ENCODE measurements around the gene HMCN1.

Gene HMCN1

GRCh38 chr1:185804608-185805007 lies 70.4 kb downstream of the HMCN1 start:
- no peak for DNase-seq (ENCODE audit: low spot score)

DNA sequence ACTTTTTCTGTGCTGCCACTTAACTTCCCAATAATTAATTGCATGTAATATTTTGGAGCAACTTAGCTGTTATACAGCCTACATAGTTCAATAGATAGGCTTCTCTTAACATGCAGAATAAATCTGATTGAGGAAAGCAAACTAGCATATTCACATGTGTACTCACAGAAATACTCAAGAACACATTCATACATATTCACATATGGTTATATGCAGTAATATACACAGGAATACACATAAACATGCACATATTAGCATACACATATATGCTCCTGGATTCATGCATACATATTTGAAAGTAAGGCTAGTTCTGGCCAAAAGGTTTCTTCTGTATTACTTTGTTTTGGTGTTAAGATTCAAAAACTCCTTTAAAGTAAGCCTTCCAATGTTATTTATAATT lies 73.1 kb downstream of the HMCN1 start:
- DNase-seq (ENCODE audit: low spot score), result no peak

DNA sequence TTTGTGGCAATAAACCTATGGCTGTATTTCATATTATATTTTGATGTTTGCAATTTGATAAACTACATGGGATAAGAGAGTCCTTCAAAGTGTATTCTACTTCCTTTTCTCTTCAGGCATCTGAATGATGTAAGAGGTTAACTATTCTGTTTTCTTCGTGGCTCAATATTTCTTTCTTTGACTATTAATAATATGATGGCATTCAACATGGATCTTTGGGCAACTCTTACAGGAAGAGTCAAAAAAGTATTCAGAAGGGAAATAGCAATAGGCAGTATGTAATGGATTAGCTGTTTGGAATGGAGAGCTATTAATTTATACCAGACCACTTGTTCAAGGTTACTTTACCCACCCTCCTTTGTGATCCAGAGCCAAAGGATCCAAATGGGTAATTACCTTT lies 74.4 kb downstream of the HMCN1 start:
- DNase-seq (ENCODE audit: low spot score), result no peak

- DNase-seq (ENCODE audit: low spot score), result no peak
Observed at GRCh38 chr1:185811073-185811709, 77.0 kb downstream of the HMCN1 start.

- DNase-seq (ENCODE audit: low spot score), result no peak
Observed at GRCh38 chr1:185812934-185813333, 78.7 kb downstream of the HMCN1 start.

DNA sequence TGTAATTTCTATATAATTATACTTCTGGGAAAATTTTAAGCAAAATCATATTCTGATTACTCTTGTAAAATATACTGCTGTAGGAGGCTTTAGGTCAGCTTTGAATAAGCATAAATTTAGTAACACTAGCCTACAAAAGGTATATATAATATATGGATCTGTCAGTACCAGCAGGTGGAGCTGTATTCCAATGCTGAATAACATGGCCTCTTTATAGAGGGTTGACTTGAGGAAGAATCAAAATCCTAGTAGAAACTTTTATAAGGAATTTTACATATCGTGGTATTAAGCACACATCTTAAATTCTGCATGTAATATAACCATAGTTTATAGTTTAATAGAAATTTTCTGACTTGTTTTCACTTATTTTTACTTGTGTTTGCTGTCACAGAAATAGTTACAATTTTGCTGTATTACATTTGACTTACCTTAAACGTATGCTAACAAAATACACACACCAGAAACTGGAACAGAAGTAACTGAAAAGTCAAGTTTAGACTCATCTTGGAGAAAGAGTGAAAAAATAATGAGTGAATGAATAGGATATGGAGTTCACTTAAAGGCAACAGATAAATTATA lies 79.3 kb downstream of the HMCN1 start:
- peak; percentile 14 for DNase-seq (ENCODE audit: low spot score)

DNA sequence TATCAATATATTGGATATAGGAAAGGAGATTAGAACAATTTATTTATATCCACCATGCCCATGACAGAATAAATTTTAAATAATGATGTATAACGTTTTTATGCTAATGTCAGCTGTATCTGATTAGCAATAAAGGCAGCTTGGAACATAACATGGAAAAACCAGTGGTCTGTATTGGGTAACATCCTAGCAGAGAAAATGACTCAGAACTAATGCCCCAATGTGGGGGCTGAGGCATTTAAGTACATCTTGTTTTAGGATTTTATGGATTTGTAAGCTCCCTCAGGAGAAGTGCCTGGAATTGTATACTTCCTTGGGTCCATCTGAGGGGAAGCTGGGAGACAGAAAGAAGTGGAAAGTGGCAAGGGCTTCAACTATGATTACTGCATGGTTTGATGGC lies 82.3 kb downstream of the HMCN1 start:
- no peak for DNase-seq (ENCODE audit: low spot score)

GRCh38 chr1:185819798-185820197 lies 85.6 kb downstream of the HMCN1 start:
- no peak for DNase-seq (ENCODE audit: low spot score)

DNA sequence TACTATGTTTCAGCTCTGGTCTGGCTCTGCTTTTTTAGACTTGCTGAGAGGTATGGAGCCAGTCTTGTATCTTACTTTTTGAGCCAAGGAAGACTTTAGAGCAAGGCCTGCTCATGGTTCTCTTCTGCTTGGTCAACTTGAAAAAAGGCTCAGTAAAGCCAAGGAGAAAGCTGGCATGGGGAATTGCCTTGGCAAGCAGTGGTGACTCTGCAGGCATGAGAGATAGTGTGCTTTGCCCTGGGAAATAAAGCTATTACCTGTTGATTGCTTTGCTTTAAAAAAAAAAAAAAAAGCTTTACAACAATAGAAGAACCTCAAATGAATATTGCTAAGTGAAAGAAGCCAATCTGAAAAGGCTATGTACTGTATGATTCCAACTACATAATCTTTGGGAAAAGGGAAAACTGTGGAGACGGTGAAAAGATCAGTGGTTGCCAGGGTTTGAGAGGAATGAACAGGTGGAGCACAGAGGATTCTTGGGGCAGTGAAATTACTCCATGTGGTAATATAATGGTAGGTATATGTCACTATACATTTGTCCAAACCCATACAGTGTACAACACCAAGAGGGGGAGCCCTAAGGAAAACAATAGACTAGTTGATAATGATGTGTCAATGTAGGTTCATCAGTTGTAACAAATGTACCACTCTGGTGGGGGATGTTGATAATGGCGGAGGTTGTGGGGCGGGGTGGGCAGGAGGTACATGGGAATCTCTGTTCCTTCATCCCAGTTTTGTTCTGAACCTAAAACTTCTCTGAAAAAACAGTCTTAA lies 87.6 kb downstream of the HMCN1 start:
- DNase-seq (ENCODE audit: low spot score), result no peak

DNA sequence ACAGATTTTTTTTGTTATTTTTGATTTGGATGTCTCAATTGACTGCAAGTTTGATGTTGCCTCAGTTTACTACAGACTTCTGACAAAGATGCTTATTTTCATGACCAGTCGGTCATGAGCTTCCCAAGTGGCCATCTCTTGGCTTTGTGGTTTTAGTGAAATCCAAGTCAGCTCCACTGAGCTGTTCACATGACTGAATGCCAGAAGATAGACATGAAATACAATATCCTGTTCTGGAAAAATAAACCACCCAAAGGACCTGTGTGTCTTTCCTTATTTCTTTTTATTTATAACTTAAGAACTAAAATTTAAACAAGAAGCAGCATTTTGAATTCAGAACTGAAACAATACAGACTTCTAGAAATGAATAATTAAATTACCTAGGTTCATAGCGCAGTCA lies 89.3 kb downstream of the HMCN1 start:
- no peak for DNase-seq (ENCODE audit: low spot score)

DNA sequence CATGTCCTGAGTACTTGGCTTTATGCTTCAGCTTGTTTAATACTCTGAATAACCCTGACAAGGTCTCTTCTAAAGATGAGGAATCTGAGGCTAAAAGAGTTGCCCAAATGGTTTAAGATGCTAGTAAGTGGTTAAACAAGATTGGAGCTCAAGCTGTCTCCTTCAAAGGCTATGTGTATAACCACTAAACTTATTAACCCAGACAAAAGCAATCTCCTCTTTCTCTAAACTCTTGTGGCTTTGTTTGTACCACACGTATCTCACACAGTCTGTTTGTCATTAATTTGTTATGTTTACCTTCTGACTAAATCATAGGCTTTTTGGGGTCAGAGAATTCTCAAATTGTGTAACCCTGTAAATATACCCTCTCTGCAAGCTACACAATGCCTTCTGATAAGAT lies 89.9 kb downstream of the HMCN1 start:
- DNase-seq (ENCODE audit: low spot score), result no peak

GRCh38 chr1:185825556-185825955 lies 91.4 kb downstream of the HMCN1 start:
- DNase-seq (ENCODE audit: low spot score), result no peak

DNA sequence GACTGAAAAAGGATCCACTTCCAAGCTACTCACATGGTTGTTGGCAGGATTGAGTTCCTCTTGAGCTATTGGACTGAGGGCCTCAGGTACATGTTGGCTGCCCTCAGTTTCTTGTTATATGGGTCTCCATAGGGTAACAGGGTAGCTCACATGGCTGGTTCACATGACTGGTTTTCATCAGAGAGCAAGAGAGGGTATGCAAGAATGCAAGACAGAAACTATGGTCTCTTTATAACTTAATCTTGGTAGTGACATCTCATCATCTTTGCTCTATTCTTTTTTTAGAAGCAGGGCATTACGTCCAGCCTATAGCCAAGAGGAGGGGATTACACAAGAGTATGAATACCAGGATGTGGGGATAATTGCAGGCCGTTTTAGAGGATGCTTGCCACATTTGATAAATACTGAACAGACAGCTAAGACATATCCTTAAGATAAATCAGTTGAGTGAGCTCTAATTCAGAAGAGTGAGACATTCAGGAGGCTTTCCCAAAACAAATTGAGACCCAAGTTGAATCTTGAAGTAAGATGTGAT lies 100.2 kb downstream of the HMCN1 start:
- DNase-seq (ENCODE audit: low spot score), result no peak

DNA sequence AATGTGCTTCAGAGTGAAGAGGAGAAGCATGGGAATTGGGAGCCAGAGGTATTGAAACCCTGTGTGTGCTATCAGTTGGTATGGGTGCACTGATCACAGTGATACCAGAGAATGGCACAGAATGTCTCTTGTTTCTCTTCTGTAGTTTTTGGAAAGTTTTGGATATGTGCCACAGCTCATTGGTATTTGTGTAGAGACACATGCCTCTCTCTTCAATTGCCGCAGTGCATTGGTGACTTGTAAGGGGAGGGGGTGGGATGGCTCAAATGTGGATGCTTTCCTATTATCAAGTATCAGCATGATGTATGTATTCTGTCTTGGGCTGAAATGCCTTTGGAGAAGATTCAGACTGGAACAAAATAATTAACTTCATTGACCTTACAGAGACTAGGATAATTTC lies 101.0 kb downstream of the HMCN1 start:
- DNase-seq (ENCODE audit: low spot score), result no peak

GRCh38 chr1:185837711-185838110 lies 103.5 kb downstream of the HMCN1 start:
- DNase-seq (ENCODE audit: low spot score), result peak; percentile 2

- DNase-seq (ENCODE audit: low spot score), result no peak
Observed at GRCh38 chr1:185838111-185838510, 103.9 kb downstream of the HMCN1 start.

DNA sequence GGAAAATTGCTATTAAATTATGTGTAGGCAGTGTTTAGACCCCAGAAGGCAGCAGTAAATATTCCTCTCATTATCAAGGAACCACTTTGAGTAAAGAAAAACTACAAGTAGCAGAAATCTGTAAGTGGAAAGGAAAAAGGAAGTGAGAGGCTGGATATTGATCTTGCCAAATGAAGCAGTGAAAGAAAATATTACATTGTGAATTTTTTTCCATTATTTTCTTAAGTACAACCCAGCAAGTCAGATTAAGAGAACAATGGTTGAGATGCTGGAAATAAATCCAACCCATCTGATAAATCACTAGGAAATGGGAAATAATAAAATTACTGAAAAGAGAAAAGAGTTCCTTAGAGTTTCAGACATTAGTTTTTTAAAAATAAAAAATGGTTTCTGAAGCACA lies 106.7 kb downstream of the HMCN1 start:
- no peak for DNase-seq (ENCODE audit: low spot score)

DNA sequence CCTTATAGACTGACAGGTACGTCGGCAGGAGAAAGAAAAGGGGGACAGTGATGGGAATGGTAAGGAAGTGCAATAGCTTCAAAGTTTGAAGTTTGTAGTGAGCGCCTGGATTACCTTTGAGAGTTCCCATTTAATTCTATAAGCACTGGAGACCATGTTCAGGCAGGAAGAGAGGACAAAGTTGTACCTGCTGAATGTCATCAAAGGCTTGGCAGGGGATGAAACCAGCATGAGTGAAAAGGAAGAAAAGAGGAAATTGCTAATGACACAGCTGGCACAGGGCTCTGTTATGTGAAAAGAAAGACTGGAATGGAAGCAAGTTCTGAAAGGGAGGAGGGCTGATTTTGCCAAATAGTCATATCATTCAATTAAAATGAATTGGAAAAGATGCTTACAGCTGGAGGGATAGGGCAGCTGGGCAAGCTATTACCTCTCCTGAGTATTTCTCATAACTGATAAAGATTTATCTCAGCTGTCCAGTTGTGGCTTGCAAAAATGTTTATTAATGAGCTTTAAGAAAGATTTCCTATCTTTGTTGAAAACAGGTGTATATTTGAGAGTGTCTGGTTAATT lies 109.2 kb downstream of the HMCN1 start:
- no peak for DNase-seq (ENCODE audit: low spot score)

DNA sequence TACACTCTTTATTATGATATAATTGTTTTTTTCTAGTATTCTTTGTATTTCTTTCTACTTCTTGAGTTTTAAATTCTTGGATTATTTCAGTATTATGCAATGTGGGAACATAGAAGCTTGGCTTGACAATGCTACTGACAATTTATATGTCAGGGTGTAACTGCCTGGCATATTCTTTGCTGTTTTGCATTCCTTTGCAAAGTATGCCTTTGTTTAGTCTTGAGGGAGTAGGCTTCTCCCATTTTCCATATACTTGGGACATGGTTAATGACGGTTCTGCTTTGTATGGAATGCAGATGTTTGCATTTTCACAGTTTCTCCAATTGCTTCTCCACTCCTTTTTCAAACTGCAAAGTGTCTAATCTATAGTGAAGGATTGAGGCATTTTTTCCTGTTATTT lies 109.8 kb downstream of the HMCN1 start:
- no peak for DNase-seq (ENCODE audit: low spot score)

DNA sequence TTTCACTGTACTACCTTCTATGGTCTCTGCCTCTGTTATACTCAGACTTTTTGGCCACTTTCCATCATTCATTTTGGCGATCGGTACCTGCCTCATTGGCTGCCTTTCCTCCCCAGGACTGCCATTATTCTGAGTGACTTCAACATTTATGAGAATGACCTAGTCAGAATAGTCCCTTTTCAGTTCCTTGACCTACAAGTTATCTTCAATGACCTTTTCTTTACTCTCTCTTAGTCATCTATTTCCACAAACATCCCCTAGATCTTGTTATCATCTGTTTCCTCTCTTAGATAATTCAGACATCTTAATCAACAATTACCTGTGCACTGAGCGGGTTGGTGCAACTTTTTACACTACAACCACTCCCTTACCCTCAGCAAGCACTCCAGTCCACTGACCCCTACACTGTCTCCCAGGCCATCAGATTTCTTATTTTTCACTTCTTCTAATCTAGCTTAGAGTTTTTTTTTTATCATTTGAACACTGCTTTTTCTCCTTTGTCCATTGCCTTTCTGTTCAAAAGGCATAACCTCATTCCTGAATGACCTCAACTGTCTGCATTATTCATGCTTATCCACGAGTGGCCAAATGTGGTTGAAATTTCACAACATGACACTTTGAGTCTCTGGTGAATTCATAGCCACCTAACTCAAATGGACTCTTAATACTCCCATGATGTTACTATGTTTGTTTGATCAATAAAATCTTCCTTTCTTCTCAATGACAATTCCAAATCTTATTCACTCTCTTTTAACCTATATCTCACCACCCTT lies 112.7 kb downstream of the HMCN1 start:
- no peak for DNase-seq (ENCODE audit: low spot score)

DNA sequence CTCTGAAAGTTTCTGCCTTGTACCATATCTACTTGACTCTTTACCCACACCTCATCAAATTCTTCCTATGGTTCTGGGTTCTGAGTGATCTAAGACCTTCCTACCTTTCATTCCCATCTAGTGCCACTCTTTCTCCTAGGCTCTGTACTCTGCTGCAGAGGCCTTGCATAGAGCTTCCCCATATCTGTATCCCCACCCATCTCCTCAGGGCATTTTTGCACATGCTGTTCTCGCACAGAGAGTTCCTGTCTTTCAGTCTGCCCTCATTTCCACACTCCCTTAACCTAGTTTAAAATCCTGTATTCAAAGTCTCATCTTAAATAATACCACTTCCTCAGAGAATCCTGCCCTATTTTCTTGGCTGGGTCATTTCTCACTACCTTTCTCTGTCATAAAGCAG lies 114.8 kb downstream of the HMCN1 start:
- DNase-seq (ENCODE audit: low spot score), result no peak

GRCh38 chr1:185850366-185850765 lies 116.2 kb downstream of the HMCN1 start:
- no peak for DNase-seq (ENCODE audit: low spot score)

Measured in Ammon's horn (tissue), 1 donor.